OCI-LY7 (cell line): Measurements from ENCODE around the gene TSPOAP1. TPM values are rescaled to one million over a fixed set of nuclear protein-coding genes. Genes with fewer than 3 reads are reported as not detected.
A peak's percentile ranks its signal among the peaks of the same experiment; 100 is the strongest.

Experiments
- BruUV-seq: library from RNA; stranded (reverse); fragments of 400-500 nt; replicated peaks from 2 replicates; lab custom pipeline; 2021; lab: Mats Ljungman, UMichigan
- CTCF ChIA-PET: fragments of 300-600 bp; sonication (Branson Sonifier 250); formaldehyde crosslinking; loops from one replicate; lab custom pipeline; 2022; ENCODE audit warnings: antibody characterized with exemption; ENCODE audit not compliant: unreplicated experiment; lab: Charles Lee
- POLR2A ChIA-PET: fragments of 300-600 bp; sonication (Branson Sonifier 250); formaldehyde crosslinking; loops from one replicate; lab custom pipeline; 2022; ENCODE audit warnings: antibody characterized with exemption; lab: Charles Lee
- DNase-seq: peaks from one replicate; pipeline ENCODE4 v3.0.0-alpha.2; 2015; ENCODE audit warnings: low spot score
- H2AFZ ChIP-seq: fragments of 200-600 bp; sonication (generic), shearing (Covaris generic); 2 replicates; pipeline ENCODE4 v1.6.1; 2014; ENCODE audit warnings: mild to moderate bottlenecking, antibody characterized with exemption, low read length, moderate library complexity
- H3K27ac ChIP-seq: fragments of 200-600 bp; sonication (generic); 2 replicates; pipeline ENCODE4 v1.5.1; 2014; ENCODE audit warnings: mixed run types, low read depth, mild to moderate bottlenecking, moderate library complexity, low read length, inconsistent platforms; ENCODE audit not compliant: poor library complexity, severe bottlenecking
- H3K36me3 ChIP-seq: fragments of 200-600 bp; sonication (generic); 2 replicates; pipeline ENCODE4 v1.6.1; 2014; ENCODE audit warnings: mild to moderate bottlenecking, antibody characterized with exemption, low read length, moderate library complexity, mixed read lengths; ENCODE audit not compliant: insufficient read depth
- H3K4me1 ChIP-seq: fragments of 200-600 bp; sonication (generic); 2 replicates; pipeline ENCODE4 v1.5.1; 2014; ENCODE audit warnings: mild to moderate bottlenecking, low read length; ENCODE audit not compliant: insufficient read depth, poor library complexity, severe bottlenecking
- H3K4me2 ChIP-seq: fragments of 200-600 bp; sonication (generic); 2 replicates; pipeline ENCODE4 v1.6.1; 2014; ENCODE audit warnings: mild to moderate bottlenecking, low read length
- H3K4me3 ChIP-seq: fragments of 200-600 bp; sonication (generic); 2 replicates; pipeline ENCODE4 v1.5.1; 2014; ENCODE audit warnings: mild to moderate bottlenecking, low read depth, low read length; ENCODE audit not compliant: poor library complexity, severe bottlenecking
- H3K79me2 ChIP-seq: fragments of 200-600 bp; sonication (generic); 2 replicates; pipeline ENCODE4 v1.6.1; 2016; ENCODE audit warnings: low read depth, mild to moderate bottlenecking, low read length, moderate library complexity, mixed read lengths; ENCODE audit not compliant: insufficient read depth
- H3K9me2 ChIP-seq: fragments of 200-600 bp; sonication (generic); 2 replicates; pipeline ENCODE4 v1.6.1; 2016; ENCODE audit warnings: mild to moderate bottlenecking, low read length, mixed read lengths; ENCODE audit not compliant: insufficient read depth
- H3K9me3 ChIP-seq: fragments of 200-600 bp; sonication (generic); 2 replicates; pipeline ENCODE4 v1.6.1; 2014; ENCODE audit warnings: mild to moderate bottlenecking, mixed run types, low read length, mixed read lengths
- H4K20me1 ChIP-seq: fragments of 200-600 bp; sonication (generic); 2 replicates; pipeline ENCODE4 v1.6.1; 2014; ENCODE audit warnings: mild to moderate bottlenecking, antibody characterized with exemption, low read length, moderate library complexity, mixed read lengths; ENCODE audit not compliant: insufficient read depth
- CTCF ChIP-seq: fragments of 200-600 bp; sonication (generic); conservative IDR thresholded peaks from 2 replicates; pipeline ENCODE4 v1.5.1; 2014; ENCODE audit warnings: mild to moderate bottlenecking, antibody characterized with exemption, low read length, moderate library complexity, mixed read lengths
- EZH2phosphoT487 ChIP-seq: fragments of 200-600 bp; sonication (generic); IDR thresholded peaks from 2 replicates; pipeline ENCODE4 v1.6.1; 2018; ENCODE audit warnings: low read depth, borderline replicate concordance, mild to moderate bottlenecking, mixed run types, antibody characterized with exemption, low read length, moderate library complexity, mixed read lengths
- intact Hi-C: fragments of 100-400 bp; cut with micrococcal nuclease; formaldehyde crosslinking; loops from one replicate; pipeline ENCODE4 v1.10.0; 2022; ENCODE audit not compliant: unreplicated experiment
- total RNA-seq, 2 experiments: library from RNA; depleted of rRNA in 1 of 2; stranded (reverse); fragments of >200 nt in 1 of 2; shearing (Covaris generic) in 1 of 2; gene quantifications; 2 replicates each; pipeline ENCODE4 v1.2.3, GENCODE V29; 2014 to 2022

Gene TSPOAP1
- total RNA-seq, 2 experiments from 2014 or later: 24.0 to 50.6 TPM

GRCh38 chr17:58352596-58353388 lies 24.2 kb upstream of the TSPOAP1 start:
- intact Hi-C loops: loop anchor here (1.0 to 2.0 kb wide), 3 partner anchors 14 to 65 kb away; partner anchors contain the start of gene RNF43
- Histone ChIP-seq H4K20me1 (peaks cover 12% of the 10 kb centered on the region; the same call in 1 of the 2 replicates), H3K27ac (peak overlapping the region; percentile 85), H3K9me2 (no peaks in the 10 kb centered on the region), H3K4me1 (peaks cover 30% of the 10 kb centered on the region), H3K9me3 (no peaks in the 10 kb centered on the region), H3K36me3 (peaks cover 31% of the 10 kb centered on the region), H3K4me2 (peak overlapping the region; percentile 99), H3K4me3 (peak overlapping the region; percentile 79), H2AFZ (peak overlapping the region; percentile 47; the same call in 1 of the 2 replicates), H3K79me2 (peaks cover 41% of the 10 kb centered on the region; the same call in 1 of the 2 replicates)
- TSS peak; percentile 65 for BruUV-seq
- DNase-seq: peak; percentile 67
- ChIA-PET POLR2A (interaction anchor here (0.5 to 4.5 kb wide), 13 partner anchors 9 to 848 kb away, joined by 3 to 37 read pairs (median 5); partner anchors contain the start of gene RNF43), CTCF (interaction anchor here (0.5 to 1.5 kb wide), 4 partner anchors 9 to 1095 kb away, joined by 3 to 5 read pairs (median 4); partner anchors contain the start of gene RNF43)
- TF ChIP-seq EZH2phosphoT487 (no peak), CTCF (no peak)

DNA sequence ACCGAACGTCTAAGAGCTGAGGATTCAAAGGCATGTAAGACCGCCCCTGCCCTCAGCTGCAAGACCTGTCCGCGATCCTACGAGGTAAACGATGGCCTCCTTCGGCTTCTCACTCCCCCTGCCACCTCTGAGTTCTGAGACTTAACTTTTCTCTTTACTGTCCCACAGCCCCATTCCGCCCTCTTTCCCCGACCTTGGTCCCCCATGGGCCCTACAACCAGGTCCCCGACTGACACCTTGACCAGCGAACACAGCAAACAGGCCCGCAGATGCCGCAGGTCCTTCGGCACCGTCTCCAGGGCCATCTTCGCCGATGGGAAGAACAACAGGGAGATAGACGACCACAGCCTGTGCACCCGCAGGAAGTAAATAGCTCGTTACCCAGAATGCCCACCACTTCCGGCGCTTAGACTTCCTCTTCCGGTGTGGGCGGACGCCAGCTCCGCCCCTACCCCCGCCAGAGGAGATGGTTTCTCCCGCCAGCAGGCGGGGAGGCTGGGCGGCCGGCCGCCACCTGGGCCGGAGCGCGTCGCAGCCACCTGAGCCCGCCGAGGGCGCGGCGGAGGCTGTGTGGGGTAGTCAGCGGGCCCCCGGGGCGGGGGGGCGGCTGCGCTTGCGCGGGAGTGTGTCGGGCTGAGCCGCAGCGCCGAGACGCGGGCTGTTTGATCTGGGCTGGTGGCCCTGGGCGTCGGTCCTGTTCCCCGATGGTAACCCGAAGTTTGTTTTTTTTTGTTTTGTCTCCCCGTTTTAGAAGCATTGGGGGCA lies 23.4 kb upstream of the TSPOAP1 start, which contains the start of gene SUPT4H1:
Gene SUPT4H1 (minus strand): TSS at position 371 of the 765 bp plus-strand sequence. CDS start 66 bp downstream, at position 305.
- ChIA-PET CTCF (interaction anchor here (0.5 to 1.5 kb wide), 4 partner anchors 17 to 1095 kb away, joined by 3 to 7 read pairs (median 4); partner anchors contain the start of gene RNF43), POLR2A (interaction anchor here (0.9 to 4.5 kb wide), 11 partner anchors 8 to 68 kb away, joined by 3 to 37 read pairs (median 8); partner anchors contain the start of gene RNF43)
- Histone ChIP-seq H4K20me1 (peaks cover 12% of the 10 kb centered on the region; the same call in 1 of the 2 replicates), H3K9me2 (no peaks in the 10 kb centered on the region), H3K4me2 (peak within 1 kb of the TSS; percentile 99), H3K36me3 (peaks cover 39% of the 10 kb centered on the region), H2AFZ (peak within 1 kb of the TSS; percentile 47; the same call in 1 of the 2 replicates), H3K4me3 (peak within 1 kb of the TSS; percentile 79), H3K27ac (peak within 1 kb of the TSS; percentile 85), H3K79me2 (peaks cover 48% of the 10 kb centered on the region; the same call in 1 of the 2 replicates), H3K9me3 (no peaks in the 10 kb centered on the region), H3K4me1 (peaks cover 34% of the 10 kb centered on the region)
- peak; percentile 98 for DNase-seq
- no peak for TF ChIP-seq EZH2phosphoT487
- TF ChIP-seq CTCF: no peak
- intact Hi-C loops: loop anchor here (1.0 to 2.0 kb wide), 3 partner anchors 15 to 65 kb away; partner anchors contain the start of gene RNF43
- no TSS peak for BruUV-seq
